ENCODE measurements around the gene MAN1A1.

- TF ChIP-seq POLR2AphosphoS5 (IDR thresholded peaks at IDR 0.05; ENCODE audit: low read depth, low read length) = no peak
- no peak for TF ChIP-seq FOXP2 (optimal IDR thresholded peaks at IDR 0.05; ENCODE audit: borderline replicate concordance, extremely low read depth, extremely low read length, insufficient read depth)
These were observed 73.3 kb downstream of the MAN1A1 start for GRCh38 chr6:119276211-119276610.
